Right lung (tissue), 5 donors: ENCODE results near the gene GRIK3. TPM values are rescaled to one million over a fixed set of nuclear protein-coding genes. Genes with fewer than 3 reads are reported as not detected.
A peak's percentile ranks its signal among the peaks of the same experiment; 100 is the strongest.

Experiments used
- DNase-seq, 2 donors: peaks; one replicate each; pipeline ENCODE4 v3.0.0-alpha.2; 2013
- polyA plus RNA-seq, 5 donors: library from polyadenylated mRNA; unstranded; fragments of 120-200 nt; gene quantifications; one replicate each; pipeline versions ENCODE4 v1.2.1 to v1.2.3, GENCODE V29; 2013; ENCODE audit warnings: inconsistent platforms in 1 of 5, low replicate concordance in 1 of 5; ENCODE audit not compliant: insufficient read length in 5 of 5, insufficient read depth in 1 of 5

Gene GRIK3
- polyA plus RNA-seq, 5 donors, result 0.35 to 1.00 (median 0.54) TPM

DNA sequence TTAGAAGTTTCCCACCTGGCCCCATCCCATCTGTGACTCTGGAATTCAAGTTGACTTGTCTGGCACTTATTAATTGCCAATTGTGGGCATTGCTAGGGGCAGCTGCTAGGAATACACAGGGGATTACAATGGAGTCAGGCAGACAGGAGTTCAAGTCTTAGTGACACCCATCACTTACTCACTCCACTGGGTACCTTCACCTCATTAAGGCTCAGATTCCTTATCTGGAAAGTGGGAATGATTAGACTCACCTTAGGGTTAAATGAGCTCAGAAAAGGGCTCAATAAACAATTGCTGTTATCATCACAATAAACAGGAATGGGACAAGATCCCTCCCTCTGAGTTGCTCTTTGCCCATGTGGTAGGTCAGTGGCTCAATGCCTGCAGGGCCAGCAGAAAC is 18.2 kb downstream of the GRIK3 start:
- no peak for DNase-seq

DNA sequence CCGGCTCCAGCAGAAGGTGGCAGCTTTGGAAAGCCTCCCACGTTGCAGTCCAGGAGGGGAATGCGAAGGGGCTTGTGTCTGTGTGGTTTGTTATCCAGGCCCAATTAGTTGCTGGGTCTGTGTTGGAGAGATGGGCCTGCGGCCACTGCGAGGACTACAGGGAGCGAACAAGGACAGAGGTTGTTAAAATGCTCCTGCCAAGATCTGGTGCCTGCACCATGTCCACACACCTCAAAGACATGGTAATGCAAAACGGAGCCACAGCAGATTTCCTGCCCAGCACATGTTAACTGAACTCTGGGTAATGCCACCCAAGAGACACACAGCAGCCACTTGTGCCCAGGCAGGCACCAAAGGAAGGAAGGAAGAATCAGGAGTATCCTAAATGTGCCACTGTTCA is 18.6 kb downstream of the GRIK3 start:
- DNase-seq, result no peak

DNA sequence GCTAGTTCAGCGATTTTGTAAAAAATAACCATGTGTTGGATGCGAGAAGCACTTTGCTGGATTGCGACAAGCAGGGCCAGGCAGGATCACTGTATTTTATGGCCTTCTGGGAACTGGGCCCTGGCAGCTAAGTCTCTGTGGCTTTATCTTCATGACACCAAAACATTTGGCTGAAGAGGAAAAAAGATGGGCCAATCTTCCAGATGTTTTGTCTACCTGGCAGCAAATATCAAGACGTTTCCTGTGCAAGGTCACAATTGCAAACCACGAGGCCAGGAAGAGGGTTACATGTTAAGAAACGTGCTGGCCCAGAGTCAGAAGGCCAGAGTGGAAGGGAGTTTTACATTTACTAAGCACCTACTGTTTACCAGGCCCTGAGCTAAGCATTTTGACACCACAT is 22.1 kb downstream of the GRIK3 start:
- DNase-seq, result peak; percentile 65 to 75

DNA sequence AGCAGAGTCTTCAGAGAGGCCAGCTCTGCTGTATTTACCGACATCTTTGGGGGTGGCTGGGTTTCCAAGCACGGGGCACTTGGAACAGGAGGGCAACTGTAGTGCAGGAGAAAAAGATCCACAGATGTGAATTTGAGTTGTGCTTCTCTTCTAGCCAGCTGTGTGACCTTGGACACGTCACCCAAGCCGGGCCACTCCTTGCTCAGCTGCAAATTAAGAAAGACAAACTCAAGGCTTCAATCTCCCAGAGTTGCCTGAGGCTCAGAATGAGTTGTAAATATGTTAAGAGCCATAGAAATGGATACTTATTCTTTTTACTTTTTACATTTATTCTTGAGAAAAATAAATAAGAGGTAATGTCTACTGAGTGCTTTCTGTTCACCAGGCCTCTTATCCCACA is 24.3 kb downstream of the GRIK3 start:
- DNase-seq, result no peak

DNA sequence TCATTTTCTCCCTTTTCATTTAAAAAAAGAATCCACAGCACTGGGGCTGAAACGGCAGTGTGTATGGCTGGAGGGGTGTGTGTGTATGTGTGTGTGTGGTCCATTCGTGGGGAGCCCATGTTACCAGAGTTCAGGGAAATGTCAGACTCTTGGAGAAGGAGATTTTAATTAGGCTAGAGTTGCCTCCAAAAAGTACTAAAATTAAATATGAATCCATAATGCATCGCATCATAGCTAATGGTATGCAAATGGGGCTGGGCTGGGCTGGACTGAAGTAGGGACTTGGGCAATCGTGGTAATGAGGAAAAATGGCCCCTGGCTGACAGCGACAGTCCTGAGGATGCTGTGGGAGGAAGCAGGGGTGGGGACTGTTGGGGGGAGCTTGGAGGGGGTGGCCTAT is 24.8 kb downstream of the GRIK3 start:
- DNase-seq, result peak; percentile 61 to 72

DNA sequence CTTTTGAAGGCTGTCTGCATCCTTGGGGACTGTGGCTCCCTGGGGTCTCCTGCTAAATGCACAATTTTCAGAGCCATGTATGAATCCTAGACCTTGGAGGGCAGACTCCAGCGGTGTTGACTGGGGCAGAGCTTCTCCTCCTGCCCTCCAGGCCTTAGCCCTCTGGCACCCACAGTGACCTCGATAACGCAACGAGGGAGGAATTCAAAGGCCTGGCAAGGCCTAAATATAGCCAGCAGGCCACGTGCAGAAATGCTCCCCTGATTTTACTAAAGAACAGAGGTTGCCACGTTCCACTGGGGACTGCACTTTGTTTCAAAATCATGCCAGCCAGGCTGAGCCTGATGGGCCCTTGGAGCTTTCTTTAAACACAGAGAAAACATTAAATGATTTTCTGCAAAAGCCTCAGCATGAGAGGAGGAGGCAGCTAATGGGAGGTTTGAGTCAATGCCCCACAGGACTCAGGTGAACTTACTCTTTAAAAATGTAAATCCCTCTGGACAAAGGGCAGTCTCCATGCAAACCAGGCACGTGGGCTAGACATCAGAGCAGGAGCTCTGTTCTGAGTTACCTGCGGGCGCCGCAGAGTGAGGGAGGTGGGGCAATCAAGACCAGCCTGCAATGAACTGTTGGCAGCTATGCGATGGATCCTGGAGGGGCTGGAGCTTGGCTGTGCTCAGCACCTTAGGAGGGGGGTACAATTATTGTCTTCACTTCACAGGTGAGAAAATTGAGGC is 28.0 kb downstream of the GRIK3 start:
- DNase-seq, result no peak

DNA sequence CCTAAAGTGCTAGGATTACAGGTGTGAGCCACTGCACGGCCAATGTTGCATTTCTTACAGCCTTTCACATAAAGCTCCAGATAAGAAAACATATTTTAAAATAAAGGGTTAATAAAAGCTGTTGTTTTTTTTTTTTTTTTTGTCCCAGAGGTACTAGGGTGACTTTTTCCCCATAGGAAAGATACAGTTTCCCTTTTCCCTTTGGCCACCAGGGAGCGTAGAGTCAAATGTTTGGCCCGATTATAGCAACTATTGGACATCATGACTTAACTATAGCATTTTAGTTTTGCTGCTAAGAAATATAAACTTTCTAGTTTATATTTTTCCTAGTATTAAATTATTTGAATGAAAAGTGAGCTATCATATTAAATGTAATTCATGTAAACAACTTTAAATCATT is 31.4 kb downstream of the GRIK3 start:
- DNase-seq, result no peak

DNA sequence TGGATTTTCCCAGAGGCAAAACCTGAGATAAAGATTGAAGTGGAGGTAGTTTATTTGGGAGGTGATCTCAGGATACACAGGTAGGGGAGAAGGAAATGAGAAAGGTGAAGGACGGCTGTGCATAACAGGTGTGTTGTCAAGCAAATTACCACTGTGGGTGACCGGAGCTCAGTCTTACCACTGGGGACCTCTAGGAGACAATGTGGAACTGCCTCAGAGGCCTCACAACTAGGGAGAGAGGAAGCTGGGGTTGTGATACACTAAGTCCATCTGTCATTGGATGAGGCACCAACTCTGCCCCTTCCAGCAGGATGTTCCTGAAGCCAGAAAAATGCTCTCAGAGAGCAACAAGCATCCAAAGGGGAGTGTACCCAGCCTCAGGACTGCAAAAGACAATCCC is 32.6 kb downstream of the GRIK3 start:
- no peak for DNase-seq

DNA sequence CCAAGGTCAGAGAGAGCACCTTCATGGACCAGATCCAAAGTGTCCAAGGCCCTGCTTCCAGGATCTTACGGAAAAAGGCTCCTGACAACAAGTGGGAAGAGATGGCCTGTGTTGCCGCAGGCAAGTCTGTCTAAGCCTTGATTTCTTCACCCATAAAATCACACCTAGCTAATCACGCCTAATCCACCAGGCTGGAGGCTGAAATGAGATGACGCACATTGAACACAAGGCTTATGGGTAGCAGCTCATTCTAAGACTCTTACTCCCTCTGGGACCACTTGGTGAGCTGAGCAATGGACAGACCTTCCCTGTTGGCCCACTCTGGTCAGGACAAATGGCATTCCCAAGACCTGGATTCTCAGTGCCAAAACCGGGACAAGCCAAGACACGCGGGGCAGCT is 38.2 kb downstream of the GRIK3 start:
- no peak for DNase-seq

DNA sequence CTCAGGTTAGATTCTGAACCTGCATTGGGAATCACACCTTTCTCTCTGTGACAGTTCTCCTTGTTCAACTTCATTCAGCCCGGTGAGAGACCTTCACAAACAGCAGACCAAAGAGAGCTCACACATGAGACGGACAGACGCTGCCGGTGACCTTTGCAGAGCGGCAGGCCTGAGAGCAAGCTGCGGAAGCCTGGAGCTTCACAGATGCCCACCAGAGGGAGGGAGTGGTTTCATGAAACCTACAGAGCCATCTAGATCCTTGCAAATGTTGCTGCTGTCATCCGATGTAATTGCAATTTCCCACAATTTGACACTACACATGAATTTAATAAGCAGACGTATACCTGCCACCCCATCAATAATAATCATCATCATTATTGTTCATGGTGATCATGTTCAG is 39.4 kb downstream of the GRIK3 start:
- DNase-seq, result no peak

DNA sequence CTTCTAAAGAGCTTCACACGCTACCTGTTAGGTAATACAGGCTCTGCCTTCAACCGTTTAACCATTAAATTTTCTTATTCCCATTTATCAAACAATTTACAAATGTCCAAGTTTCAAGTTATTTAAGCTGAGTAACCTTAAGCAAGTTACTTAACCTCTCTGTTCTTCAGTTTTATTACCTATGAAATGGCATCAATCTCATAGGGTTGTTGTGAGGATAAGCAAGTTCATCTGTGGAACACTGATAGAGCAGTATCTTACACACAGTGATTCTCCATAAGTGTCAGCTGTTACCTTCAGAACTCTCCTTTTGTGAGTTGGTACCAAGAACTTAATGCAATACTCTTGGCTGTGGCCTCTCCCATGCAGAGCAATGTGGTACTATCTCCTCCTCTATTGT is 40.0 kb downstream of the GRIK3 start:
- no peak for DNase-seq

DNA sequence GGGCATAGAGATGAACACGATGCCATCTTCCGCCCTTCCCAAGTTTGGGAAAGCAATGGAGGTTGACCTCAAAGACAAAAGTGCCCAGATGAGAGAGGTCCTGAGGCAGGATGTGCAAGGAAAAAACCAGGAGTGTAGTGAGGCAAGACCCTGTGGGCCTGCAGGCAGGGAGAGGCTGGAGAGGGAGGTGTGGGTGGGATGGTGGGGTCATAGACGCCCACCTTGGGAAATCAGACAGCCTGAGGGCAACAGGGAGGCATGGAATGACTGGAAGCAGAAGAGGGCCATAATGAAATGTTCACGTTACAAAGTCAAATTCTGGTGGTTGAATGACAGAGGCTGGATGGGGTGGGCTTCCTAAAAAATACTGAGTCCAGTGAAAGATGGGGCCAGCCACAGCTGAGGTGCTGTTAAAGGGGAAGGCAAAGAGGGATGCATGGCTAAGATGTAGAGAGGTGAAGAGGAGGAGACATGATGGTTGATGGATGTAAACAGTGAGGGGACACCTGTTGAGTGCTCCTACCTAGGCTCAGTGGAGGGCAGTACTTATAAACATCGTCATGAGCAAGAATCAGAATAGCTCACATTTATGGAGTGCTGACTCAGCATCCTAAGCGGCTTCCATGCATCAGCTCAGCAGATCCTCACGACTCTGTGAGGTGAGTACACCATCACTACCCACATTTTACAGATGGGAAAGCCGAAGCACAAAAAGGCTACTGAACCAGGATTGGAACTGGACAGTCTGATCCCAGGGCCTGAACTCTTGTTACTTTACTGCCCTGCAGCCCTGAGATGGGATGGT is 42.0 kb downstream of the GRIK3 start:
- DNase-seq, result no peak

DNA sequence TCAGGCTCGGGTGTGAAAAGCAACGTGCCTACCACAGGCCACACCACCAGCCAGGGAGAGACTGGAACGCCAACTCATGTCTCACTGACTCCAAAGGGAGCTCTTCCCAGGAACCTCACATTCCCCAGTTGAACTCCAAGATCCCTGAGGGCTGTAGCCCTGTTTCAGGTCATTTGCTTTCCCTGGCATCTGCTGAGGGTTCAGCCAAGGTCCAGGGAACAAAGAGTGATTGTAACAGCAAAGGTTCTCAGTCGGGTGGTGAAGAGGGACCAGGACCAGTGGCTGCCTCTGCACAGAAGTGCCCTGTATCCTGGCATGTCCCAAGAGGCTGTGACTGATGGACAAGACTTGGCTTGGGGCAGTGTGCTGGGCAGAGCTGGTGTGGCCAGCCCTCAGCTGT is 42.8 kb downstream of the GRIK3 start:
- DNase-seq, result no peak

DNA sequence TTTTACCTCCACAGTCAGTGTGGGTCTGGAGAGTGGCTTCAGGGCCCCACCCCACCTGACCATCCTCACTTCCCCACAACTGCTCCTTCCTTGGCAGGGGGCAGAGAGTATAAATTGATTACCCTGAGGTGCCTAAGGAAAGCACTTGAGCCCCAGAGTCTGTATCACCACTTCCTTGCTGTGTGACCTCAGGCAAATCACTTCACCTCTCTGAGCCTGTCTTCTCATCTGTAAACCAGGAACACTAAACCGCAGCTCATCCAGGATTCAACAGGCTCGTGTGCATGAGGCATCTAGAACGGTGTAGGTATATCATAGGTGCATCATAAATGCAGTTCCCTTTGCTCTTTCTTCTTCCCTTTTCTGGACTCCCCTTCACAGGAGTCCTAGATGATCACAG is 43.4 kb downstream of the GRIK3 start:
- DNase-seq, result no peak

DNA sequence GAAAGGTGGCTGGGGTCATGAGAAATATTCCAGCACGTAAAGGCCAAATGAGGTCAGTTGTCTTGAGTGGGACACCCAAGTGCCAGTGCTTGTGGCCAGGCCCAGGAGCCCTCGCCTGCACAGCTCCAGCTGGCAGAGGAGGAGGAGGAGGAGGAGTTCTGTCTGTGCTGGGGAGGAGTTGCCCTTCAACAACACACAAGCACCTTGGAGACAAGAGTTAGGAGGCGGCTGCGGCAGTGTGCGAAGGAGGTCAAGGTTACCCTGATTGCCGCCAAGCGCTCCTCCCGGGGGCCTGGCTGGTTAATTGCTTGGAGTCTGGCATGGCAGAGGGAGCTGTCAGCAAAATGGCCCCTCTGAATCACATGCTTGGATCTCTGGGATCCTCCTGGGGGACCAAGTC is 45.1 kb downstream of the GRIK3 start:
- DNase-seq, result no peak

DNA sequence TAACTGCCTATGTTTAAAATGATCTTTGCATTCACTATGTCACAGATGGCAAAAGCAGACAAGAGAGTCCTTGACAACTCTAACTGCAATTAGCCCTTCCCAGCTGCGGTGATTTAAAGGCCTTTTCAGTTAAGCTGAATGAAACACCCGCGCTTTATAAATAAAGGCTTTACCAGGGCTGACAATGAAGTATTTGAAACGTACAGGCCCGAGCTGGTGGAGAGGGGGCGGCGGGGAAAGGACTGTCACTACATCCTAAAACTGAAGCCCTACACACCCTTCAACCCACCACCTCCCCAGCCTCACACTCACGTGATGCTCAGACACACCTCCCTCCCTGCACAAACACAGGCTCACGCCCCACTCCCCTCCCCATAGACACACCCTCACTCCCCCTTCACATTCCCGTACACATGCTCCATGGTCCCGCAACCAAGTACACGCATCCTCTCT is 45.5 kb downstream of the GRIK3 start:
- no peak for DNase-seq

DNA sequence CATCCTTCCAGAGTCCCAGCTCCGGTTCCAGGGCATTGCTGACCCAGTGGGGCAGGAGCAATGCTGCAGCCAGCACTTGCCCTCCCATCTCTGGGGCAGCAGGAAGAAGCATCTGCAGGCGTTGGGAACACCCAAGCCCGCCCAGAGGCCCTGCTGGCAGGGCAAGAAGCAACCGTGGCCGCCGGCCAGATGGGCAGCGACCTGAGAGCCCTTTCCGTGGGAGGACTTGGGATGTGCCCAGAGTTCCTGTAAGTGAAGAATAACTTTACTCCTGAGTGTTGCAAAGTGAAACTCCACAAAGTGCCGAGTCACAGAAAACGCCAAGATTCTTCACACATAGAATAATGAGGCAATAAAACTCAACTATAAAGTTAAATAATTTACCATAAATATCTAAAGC is 46.0 kb downstream of the GRIK3 start:
- DNase-seq, result no peak

DNA sequence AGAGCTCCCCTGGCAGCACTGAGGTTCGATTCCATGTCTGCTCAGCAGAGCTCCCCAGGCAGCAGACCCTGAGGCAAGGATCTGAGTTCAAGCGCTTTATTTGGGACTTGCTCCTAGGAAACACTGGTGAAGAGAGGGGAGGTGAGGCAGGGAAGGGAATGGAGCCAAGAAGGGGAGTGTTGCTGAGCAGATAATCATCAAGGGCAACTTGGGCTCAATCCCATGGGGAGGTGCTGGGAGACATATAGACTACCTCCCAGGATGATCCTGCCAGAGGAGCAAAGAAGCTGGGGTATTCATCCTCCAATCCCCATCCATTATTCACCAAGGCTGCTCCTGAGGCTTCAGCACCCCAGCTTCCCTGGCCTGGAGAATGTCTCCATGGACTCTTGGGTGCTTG is 47.0 kb downstream of the GRIK3 start:
- DNase-seq, result no peak

DNA sequence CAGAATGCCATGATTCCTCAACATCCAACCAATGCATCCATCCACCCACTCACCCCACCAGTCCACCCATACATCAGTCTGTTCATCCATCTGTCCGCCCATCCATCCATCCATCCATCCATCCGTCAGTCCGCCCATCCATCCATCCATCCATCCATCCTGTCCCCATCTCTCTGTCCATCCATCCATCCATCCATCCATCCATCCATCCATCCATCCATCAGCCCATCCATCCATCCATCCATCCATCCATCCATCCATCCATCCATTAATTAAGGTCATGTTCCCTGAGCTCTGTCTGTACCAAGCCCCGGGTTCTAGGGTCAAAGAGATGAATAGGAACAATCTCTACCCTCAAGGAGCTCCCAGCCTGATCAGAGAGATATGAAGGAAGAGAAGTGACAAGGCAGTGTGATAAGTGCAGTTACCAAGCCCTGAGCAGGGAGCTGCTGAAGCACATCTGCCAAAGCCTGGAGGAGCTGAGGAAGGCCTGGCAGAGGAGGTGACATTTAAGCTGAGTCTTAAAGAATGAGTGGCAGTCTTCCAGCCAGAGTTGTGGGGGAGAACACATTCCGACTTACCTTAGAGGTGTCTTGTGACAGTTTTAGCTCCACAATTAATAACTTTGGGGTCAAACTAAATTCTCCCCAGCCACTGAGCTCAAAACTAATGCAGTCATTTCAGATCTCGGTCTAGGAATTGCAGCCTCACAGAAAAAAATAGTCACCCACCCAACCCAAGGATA is 47.9 kb downstream of the GRIK3 start:
- DNase-seq, result no peak

DNA sequence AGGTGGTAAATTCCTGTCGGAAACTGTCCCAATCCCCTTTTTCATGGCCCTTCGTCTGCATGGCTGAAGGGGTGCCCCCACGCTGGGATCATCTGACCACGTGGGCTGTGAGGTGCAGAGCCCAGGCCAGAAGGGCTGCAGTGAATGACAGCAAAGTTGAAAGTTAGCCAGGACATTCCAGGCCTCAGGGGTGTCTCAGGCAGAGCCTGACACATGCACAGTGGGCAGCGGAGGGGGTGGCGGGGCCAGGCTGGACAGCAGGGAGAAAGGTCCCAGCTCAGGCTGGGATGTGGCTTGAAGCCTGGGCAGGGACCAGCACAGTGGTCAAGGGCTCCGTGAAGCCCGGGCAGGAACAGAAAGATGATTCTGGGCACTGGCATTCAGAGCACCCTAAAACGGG is 49.6 kb downstream of the GRIK3 start:
- DNase-seq, result no peak

DNA sequence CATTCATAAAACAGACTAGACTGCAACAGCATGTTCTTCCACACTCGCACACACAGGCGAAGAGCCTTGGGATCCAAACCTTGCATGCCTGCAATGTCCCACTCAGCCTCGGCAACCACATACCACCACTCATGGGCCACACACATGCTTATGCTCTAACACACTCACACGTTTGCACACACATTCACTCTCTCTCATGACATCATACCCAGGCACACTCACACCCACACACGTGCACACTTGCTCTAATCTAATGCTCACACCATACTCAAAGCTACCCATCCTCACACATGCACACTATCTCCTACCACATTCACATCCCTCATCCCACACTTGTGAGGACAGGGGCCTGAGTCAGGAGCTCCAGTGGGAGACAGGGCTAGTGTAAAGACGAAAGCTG is 50.3 kb downstream of the GRIK3 start:
- DNase-seq, result no peak

DNA sequence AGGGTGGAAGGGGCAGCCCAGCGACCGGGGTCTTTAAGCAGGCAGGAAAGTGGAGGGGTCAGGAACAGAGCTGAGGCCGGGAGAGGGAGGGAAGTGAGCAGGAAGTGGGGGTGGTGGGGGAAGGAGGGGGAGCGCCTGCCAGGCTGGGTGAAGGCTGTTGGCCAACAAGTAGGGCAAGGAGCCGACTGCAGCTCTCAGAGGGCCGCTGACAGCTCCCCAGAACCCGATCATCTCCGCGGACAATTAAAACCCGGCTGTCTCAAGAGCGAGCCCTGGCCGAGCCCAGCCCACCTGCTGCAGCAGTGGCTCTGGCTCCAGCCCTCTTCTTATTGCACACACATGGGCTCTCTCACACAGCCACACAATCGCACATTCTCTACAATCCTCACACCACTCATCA is 51.6 kb downstream of the GRIK3 start:
- no peak for DNase-seq
